HepG2 (cell line): ENCODE results near the gene ODAD2. TPM values are rescaled to one million over a fixed set of nuclear protein-coding genes. Genes with fewer than 3 reads are reported as not detected.
"Not testable (repeated sequence)": the region's sequence is repeated elsewhere in the genome, so short reads cannot be mapped to it uniquely, and the experiment has no call there.

Experiments
- ATAC-seq: fragments of 200-7000 bp; cut with Tn5 transposase; 3 replicates; pipeline ENCODE4 v1.9.1; 2020; ENCODE audit warnings: mild to moderate bottlenecking, moderate library complexity
- BruUV-seq: library from RNA; stranded (reverse); fragments of 400-500 nt; replicated peaks from 2 replicates; lab custom pipeline; 2021; lab: Mats Ljungman, UMichigan
- CTCF ChIA-PET: fragments of 300-600 bp; formaldehyde crosslinking; extraction: SDS; loops from one replicate; lab custom pipeline; 2021; ENCODE audit warnings: low total read pairs, inconsistent platforms, low intra/inter-chr PET ratio; lab: Yijun Ruan, JAX
- POLR2A ChIA-PET: fragments of 350-600 bp; sonication (Branson Sonifier 250); formaldehyde crosslinking; loops from one replicate; lab custom pipeline; 2020; ENCODE audit warnings: antibody characterized with exemption, inconsistent platforms; lab: Yijun Ruan, JAX
- DNase-seq: peaks from one replicate; pipeline ENCODE4 v3.0.0-alpha.2; 2015; ENCODE audit warnings: low spot score
- FAIRE-seq: peaks from 3 replicates; lab custom pipeline; 2011; peaks lifted over from hg19 to GRCh38; lab: Jason Lieb, UNC
- H2AFZ ChIP-seq: one replicate; pipeline ENCODE4 v1.6.1; 2011; ENCODE audit warnings: low read length, inconsistent platforms
- H3K27ac ChIP-seq: fragments of 300-600 bp; 3 replicates; pipeline ENCODE4 v1.8.0; 2011; ENCODE audit warnings: mixed run types, mild to moderate bottlenecking, mixed read lengths, low read length, inconsistent platforms; ENCODE audit not compliant: insufficient read depth; ENCODE audit errors: extremely low read length
- H3K27me3 ChIP-seq, 2 experiments: fragments of 200-600 bp in 1 of 2; 2 replicates in 1 of 2; 3 replicates in 1 of 2; pipeline versions ENCODE4 v1.6.0 to v1.8.0; 2011; ENCODE audit warnings: low read length in 2 of 2, mild to moderate bottlenecking in 2 of 2, moderate library complexity in 2 of 2, inconsistent platforms in 1 of 2; ENCODE audit not compliant: insufficient read depth in 2 of 2, control insufficient read depth in 1 of 2
- H3K36me3 ChIP-seq, 2 experiments: fragments of 200-600 bp in 1 of 2; replicated peaks in 1 of 2; 2 replicates in 1 of 2; 3 replicates in 1 of 2; pipeline versions ENCODE4 v1.5.1 to v1.8.0; 2011; ENCODE audit warnings: low read length in 2 of 2, inconsistent platforms in 1 of 2; ENCODE audit not compliant: insufficient read depth in 2 of 2, control insufficient read depth in 1 of 2
- H3K4me1 ChIP-seq: 2 replicates; pipeline ENCODE4 v1.5.1; 2012; ENCODE audit warnings: low read length, inconsistent platforms; ENCODE audit not compliant: insufficient read depth
- H3K4me2 ChIP-seq: 2 replicates; pipeline ENCODE4 v1.6.0; 2011; ENCODE audit warnings: low read depth, low read length, inconsistent platforms
- H3K4me3 ChIP-seq, 3 experiments: fragments of 200-600 bp in 1 of 3; sonication (generic), shearing (Covaris generic) in 1 of 3; replicated peaks in 1 of 3; 2 replicates each; pipeline ENCODE4 v1.5.1; 2011 to 2016; ENCODE audit warnings: low read length in 3 of 3, inconsistent platforms in 2 of 3, low read depth in 2 of 3, mild to moderate bottlenecking in 2 of 3, control low read depth in 1 of 3, mixed read lengths in 1 of 3; ENCODE audit not compliant: insufficient read depth in 1 of 3
- H3K79me2 ChIP-seq: one replicate; pipeline ENCODE4 v1.6.1; 2011; ENCODE audit warnings: low read length, inconsistent platforms; ENCODE audit not compliant: insufficient read depth
- H3K9ac ChIP-seq: 2 replicates; pipeline ENCODE4 v1.6.0; 2011; ENCODE audit warnings: mild to moderate bottlenecking, low read depth, low read length, inconsistent platforms; ENCODE audit not compliant: insufficient read depth
- H3K9me3 ChIP-seq: 2 replicates; pipeline ENCODE4 v1.5.1; 2012; ENCODE audit warnings: mild to moderate bottlenecking, low read length
- H4K20me1 ChIP-seq: 2 replicates; pipeline ENCODE4 v1.6.0; 2011; ENCODE audit warnings: inconsistent platforms, mild to moderate bottlenecking, low read length, moderate library complexity; ENCODE audit not compliant: insufficient read depth
- ATF7 ChIP-seq, 2 experiments: fragments of 450-650 bp in 1 of 2; sonication (generic) in 1 of 2; formaldehyde crosslinking in 1 of 2; IDR thresholded peaks; 2 replicates each; pipeline versions ENCODE4 v1.4.0 to v1.6.1; 2016 to 2020; ENCODE audit warnings: antibody characterized with exemption in 1 of 2, mild to moderate bottlenecking in 1 of 2, missing genetic modification reagents in 1 of 2
- CREB1 ChIP-seq, 2 experiments: fragments of 450-650 bp in 1 of 2; IDR thresholded peaks; 2 replicates each; pipeline ENCODE4 v1.6.1; 2016 to 2017; ENCODE audit warnings: control low read depth in 1 of 2, mild to moderate bottlenecking in 1 of 2, missing compliant biosample characterization in 1 of 2, missing genetic modification characterization in 1 of 2
- MBD4 ChIP-seq: IDR thresholded peaks from 2 replicates; pipeline ENCODE4 v1.6.1; 2012; ENCODE audit warnings: low read length, inconsistent platforms, borderline replicate concordance
- MEIS1 ChIP-seq: sonication (generic); formaldehyde crosslinking; IDR thresholded peaks from 2 replicates; pipeline ENCODE4 v1.9.0; 2021; ENCODE audit warnings: mild to moderate bottlenecking, missing genetic modification reagents, moderate library complexity, borderline replicate concordance
- MLLT10 ChIP-seq: sonication (generic); formaldehyde crosslinking; IDR thresholded peaks from 2 replicates; pipeline ENCODE4 v1.4.0; 2020; ENCODE audit warnings: missing genetic modification reagents
- NFYB ChIP-seq: sonication (generic); formaldehyde crosslinking; IDR thresholded peaks from 2 replicates; pipeline ENCODE4 v1.4.0; 2020; ENCODE audit warnings: missing genetic modification reagents
- TOE1 ChIP-seq: sonication (generic); formaldehyde crosslinking; IDR thresholded peaks from 2 replicates; pipeline ENCODE4 v1.4.0; 2020; ENCODE audit warnings: mild to moderate bottlenecking, missing genetic modification reagents
- ZMAT3 ChIP-seq: sonication (generic); formaldehyde crosslinking; conservative IDR thresholded peaks from 2 replicates; pipeline ENCODE4 v1.7.0; 2021; ENCODE audit warnings: missing genetic modification reagents
- ZNF101 ChIP-seq: sonication (generic); formaldehyde crosslinking; IDR thresholded peaks from 2 replicates; pipeline ENCODE4 v1.4.0; 2020; ENCODE audit warnings: mild to moderate bottlenecking, low read depth, missing genetic modification reagents, borderline replicate concordance
- ZNF782 ChIP-seq: sonication (generic); formaldehyde crosslinking; IDR thresholded peaks from 2 replicates; pipeline ENCODE4 v1.4.0; 2020; ENCODE audit warnings: missing genetic modification reagents, mild to moderate bottlenecking, borderline replicate concordance
- WGBS: methylation state at CpG from one replicate; pipeline ENCODE4 v1.1.6; 2017; ENCODE audit warnings: low lambda C conversion rate; 5-methylcytosine and 5-hydroxymethylcytosine counted together
- in situ Hi-C: cut with HindIII; loops from 2 replicates; pipeline ENCODE4 v1.10.0; 2017; ENCODE audit warnings: low pct_unique_long_range_greater_than_20kb; ENCODE audit not compliant: extremely low pct_ligation_motif_present
- intact Hi-C: fragments of 100-400 bp; cut with micrococcal nuclease; formaldehyde crosslinking; loops from one replicate; pipeline ENCODE4 v1.10.0; 2022; ENCODE audit not compliant: unreplicated experiment
- polyA plus RNA-seq, 8 experiments: library from polyadenylated mRNA; depleted of rRNA in 3 of 8; stranded (reverse) in 7 of 8; unstranded in 1 of 8; fragments of >200 nt; fragmentation: Illumina TruSeq in 4 of 8; extraction: Trizol in 4 of 8; gene quantifications; 2 replicates each; pipeline versions ENCODE4 v1.2.1 to v1.2.3, GENCODE V29; 2011 to 2016; ENCODE audit warnings: low read depth in 4 of 8, missing spikeins in 1 of 8, mixed read lengths in 1 of 8; ENCODE audit not compliant: insufficient read depth in 1 of 8
- total RNA-seq, 5 experiments: library from RNA; depleted of rRNA; stranded (reverse); fragments of >200 nt; fragmentation: Illumina TruSeq; extraction: Trizol; gene quantifications; 2 replicates each; pipeline ENCODE4 v1.2.3, GENCODE V29; 2016; ENCODE audit warnings: low read depth in 1 of 5
- TF ChIP-seq, protein P1 (sequence below): sonication (generic); formaldehyde crosslinking; IDR thresholded peaks from 2 replicates; pipeline ENCODE4 v1.4.0; 2020; ENCODE audit warnings: missing genetic modification reagents

Gene ODAD2
- total and polyA plus RNA-seq, 2 of the 13 experiments (the other 11 are each of a cell fraction or from before 2014, with no cell fraction given), result not detected

- TF ChIP-seq MEIS1 (CRISPR knock-in tag), result no peak
- TF ChIP-seq NFYB (CRISPR knock-in tag), result no peak
- no peak for TF ChIP-seq ZNF782 (CRISPR knock-in tag)
- TF ChIP-seq ZNF101, result no peak
- TF ChIP-seq CREB1 (IDR thresholded peaks at IDR 0.05), result peak; percentile 84
- TF ChIP-seq CREB1 (CRISPR knock-in tag; IDR thresholded peaks at IDR 0.05), result no peak
- TF ChIP-seq ZMAT3 (CRISPR knock-in tag), result no peak
- TF ChIP-seq TOE1 (CRISPR knock-in tag), result no peak
- no peak for TF ChIP-seq MBD4
- TF ChIP-seq, protein P1, sequence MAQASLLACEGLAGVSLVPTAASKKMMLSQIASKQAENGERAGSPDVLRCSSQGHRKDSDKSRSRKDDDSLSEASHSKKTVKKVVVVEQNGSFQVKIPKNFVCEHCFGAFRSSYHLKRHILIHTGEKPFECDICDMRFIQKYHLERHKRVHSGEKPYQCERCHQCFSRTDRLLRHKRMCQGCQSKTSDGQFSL, result no peak
- no peak for TF ChIP-seq MLLT10
- TF ChIP-seq ATF7 (IDR thresholded peaks at IDR 0.05), result peak; percentile 93
- no peak for TF ChIP-seq ATF7 (CRISPR knock-in tag; IDR thresholded peaks at IDR 0.05)
- H3K79me2 ChIP-seq, result no peaks in the 10 kb centered on the region
- 3% methylated on average over 4 of the region's 4 CpGs for WGBS
- no peaks in the 10 kb centered on the region for H4K20me1 ChIP-seq
- intact Hi-C loops (no loop called here), in situ Hi-C loops (no loop called here)
- no peaks in the 10 kb centered on the region for H3K4me1 ChIP-seq
- POLR2A ChIA-PET, result no interaction called here
- no peak overlapping the region for H3K4me3 ChIP-seq
- no peaks in the 10 kb centered on the region for H3K36me3 ChIP-seq
- ATAC-seq (no peak), FAIRE-seq (no peak), DNase-seq (no peak)
- no peak overlapping the region for H2AFZ ChIP-seq
- no peaks in the 10 kb centered on the region for H3K9me3 ChIP-seq
- CTCF ChIA-PET, result no interaction called here
- no peak overlapping the region for H3K27ac ChIP-seq
- H3K27me3 ChIP-seq, result no peaks in the 10 kb centered on the region
- H3K4me2 ChIP-seq, result no peak overlapping the region
- no TSS peak for BruUV-seq
- no peak overlapping the region for H3K9ac ChIP-seq
Observed at GRCh38 chr10:27981744-27982143, 17.1 kb downstream of the ODAD2 start.

DNA sequence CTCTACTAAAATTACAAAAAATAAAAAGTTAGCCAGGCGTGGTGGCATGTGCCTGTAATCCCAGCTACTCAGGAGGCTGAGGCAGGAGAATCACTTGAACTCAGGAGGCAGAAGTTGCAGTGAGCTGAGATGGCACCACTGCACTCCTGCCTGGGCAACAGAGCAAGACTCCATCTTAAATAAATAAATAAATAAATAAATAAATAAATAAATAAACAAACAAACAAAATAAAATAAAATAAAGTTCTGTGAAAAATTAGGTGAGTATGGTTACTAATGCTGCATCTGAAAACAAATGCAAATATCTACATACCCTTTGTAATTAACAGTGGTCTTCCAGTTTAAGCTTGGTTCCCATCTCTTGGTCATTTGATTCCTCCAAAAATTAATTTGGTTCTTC lies 28.1 kb downstream of the ODAD2 start:
- H3K27ac ChIP-seq, H4K20me1 ChIP-seq, BruUV-seq, H3K79me2 ChIP-seq, H3K9me3 ChIP-seq, H3K4me3 ChIP-seq, POLR2A ChIA-PET, H2AFZ ChIP-seq, intact Hi-C loops, FAIRE-seq, H3K4me1 ChIP-seq, H3K27me3 ChIP-seq, CTCF ChIA-PET, ATAC-seq, H3K36me3 ChIP-seq, DNase-seq, H3K4me2 ChIP-seq, in situ Hi-C loops, H3K9ac ChIP-seq: not testable (repeated sequence)
- WGBS, result 44% methylated on average over 1 of the region's 1 CpG

GRCh38 chr10:27969931-27970330 lies 28.9 kb downstream of the ODAD2 start:
- H3K27me3 ChIP-seq, H3K4me2 ChIP-seq, H3K36me3 ChIP-seq, POLR2A ChIA-PET, H3K4me3 ChIP-seq, H3K4me1 ChIP-seq, H3K9me3 ChIP-seq, H2AFZ ChIP-seq, H3K79me2 ChIP-seq, FAIRE-seq, in situ Hi-C loops, DNase-seq, BruUV-seq, H3K27ac ChIP-seq, H4K20me1 ChIP-seq, intact Hi-C loops, CTCF ChIA-PET, H3K9ac ChIP-seq, ATAC-seq: not testable (repeated sequence)
- WGBS, result 24% methylated on average over 7 of the region's 7 CpGs
